Measurements from ENCODE around the gene PNPLA7.
"Not testable (repeated sequence)": the region's sequence is repeated elsewhere in the genome, so short reads cannot be mapped to it uniquely, and the experiment has no call there.

PNPLA7 gene

GRCh38 chr9:137543237-137543963 is 6.8 kb downstream of the PNPLA7 start:
- DNase-seq (ENCODE audit: extremely low spot score), result no peak
- ChIA-PET CTCF (no interaction called here), POLR2A (no interaction called here)
- TF ChIP-seq ZNF384 (IDR thresholded peaks at IDR 0.05), result no peak

GRCh38 chr9:137542486-137542885 is 7.7 kb downstream of the PNPLA7 start:
- POLR2A ChIA-PET, result interaction anchor here (0.8 kb wide), 1 partner anchor 10 kb away, joined by 4 read pairs; the partner anchor contains the start of gene MRPL41
- CTCF ChIA-PET, result interaction anchor here (0.6 to 1.0 kb wide), 2 partner anchors 10 to 493 kb away, joined by 3 to 7 read pairs; no protein-coding TSS in a partner anchor
- DNase-seq (ENCODE audit: extremely low spot score), result no peak
- no peak for TF ChIP-seq BHLHE40 (IDR thresholded peaks at IDR 0.05; ENCODE audit: borderline replicate concordance)
- TF ChIP-seq FOXM1 (IDR thresholded peaks at IDR 0.05; ENCODE audit: borderline replicate concordance), result no peak
- no peak for TF ChIP-seq ARNT (IDR thresholded peaks at IDR 0.05)
- TF ChIP-seq FOXA1 (IDR thresholded peaks at IDR 0.05), result no peak
- TF ChIP-seq LEF1 (IDR thresholded peaks at IDR 0.05; ENCODE audit: borderline replicate concordance), result no peak
- TF ChIP-seq PKNOX1 (IDR thresholded peaks at IDR 0.05), result no peak

- no peak for TF ChIP-seq NFRKB (IDR thresholded peaks at IDR 0.05)
- no peak for TF ChIP-seq L3MBTL2 (conservative IDR thresholded peaks at IDR 0.05)
- no peak for TF ChIP-seq ZNF384 (IDR thresholded peaks at IDR 0.05)
- no peak for TF ChIP-seq CTBP1 (IDR thresholded peaks at IDR 0.05; ENCODE audit: borderline replicate concordance)
- TF ChIP-seq FOXA1 (IDR thresholded peaks at IDR 0.05), result no peak
- no peak for TF ChIP-seq PKNOX1 (IDR thresholded peaks at IDR 0.05)
- no peak for TF ChIP-seq FOXM1 (IDR thresholded peaks at IDR 0.05; ENCODE audit: borderline replicate concordance)
- TF ChIP-seq SUZ12 (IDR thresholded peaks at IDR 0.05), result no peak
- TF ChIP-seq BHLHE40 (IDR thresholded peaks at IDR 0.05; ENCODE audit: borderline replicate concordance), result no peak
- TF ChIP-seq SP1 (IDR thresholded peaks at IDR 0.05), result no peak
- TF ChIP-seq HDGF (IDR thresholded peaks at IDR 0.05; ENCODE audit: borderline replicate concordance), result no peak
- TF ChIP-seq FOXK2 (IDR thresholded peaks at IDR 0.05), result no peak
- TF ChIP-seq LEF1 (IDR thresholded peaks at IDR 0.05; ENCODE audit: borderline replicate concordance), result no peak
- no peak for TF ChIP-seq TARDBP (IDR thresholded peaks at IDR 0.05)
- no peak for TF ChIP-seq ELF4 (IDR thresholded peaks at IDR 0.05)
- no peak for TF ChIP-seq ARNT (IDR thresholded peaks at IDR 0.05)
- ChIA-PET CTCF (no interaction called here), POLR2A (no interaction called here)
- DNase-seq (ENCODE audit: extremely low spot score), result no peak
These were observed 9.7 kb downstream of the PNPLA7 start for GRCh38 chr9:137540536-137540935.

GRCh38 chr9:137538058-137538457 is 12.1 kb downstream of the PNPLA7 start:
- ChIA-PET POLR2A (no interaction called here), CTCF (interaction anchor here (0.6 to 0.7 kb wide), 2 partner anchors 11 to 216 kb away, joined by 3 to 4 read pairs; no protein-coding TSS in a partner anchor)
- TF ChIP-seq FOXK2 (IDR thresholded peaks at IDR 0.05) (no peak), BHLHE40 (IDR thresholded peaks at IDR 0.05; ENCODE audit: borderline replicate concordance) (no peak), CTBP1 (IDR thresholded peaks at IDR 0.05; ENCODE audit: borderline replicate concordance) (no peak), LEF1 (IDR thresholded peaks at IDR 0.05; ENCODE audit: borderline replicate concordance) (no peak), ZNF384 (IDR thresholded peaks at IDR 0.05) (no peak), FOXM1 (IDR thresholded peaks at IDR 0.05; ENCODE audit: borderline replicate concordance) (no peak), TARDBP (IDR thresholded peaks at IDR 0.05) (no peak), L3MBTL2 (conservative IDR thresholded peaks at IDR 0.05) (no peak), ELF4 (IDR thresholded peaks at IDR 0.05) (no peak), SUZ12 (IDR thresholded peaks at IDR 0.05) (no peak), NFRKB (IDR thresholded peaks at IDR 0.05) (no peak), ARNT (IDR thresholded peaks at IDR 0.05) (no peak), PKNOX1 (IDR thresholded peaks at IDR 0.05) (no peak), FOXA1 (IDR thresholded peaks at IDR 0.05) (no peak), SP1 (IDR thresholded peaks at IDR 0.05) (no peak), HDGF (IDR thresholded peaks at IDR 0.05; ENCODE audit: borderline replicate concordance) (no peak)
- no peak for DNase-seq (ENCODE audit: extremely low spot score)

- POLR2A ChIA-PET; DNase-seq (ENCODE audit: extremely low spot score): not testable (repeated sequence)
- CTCF ChIA-PET, result interaction anchor here (0.6 kb wide), 1 partner anchor 10 kb away, joined by 3 read pairs; no protein-coding TSS in a partner anchor
These were observed 13.5 kb downstream of the PNPLA7 start for GRCh38 chr9:137536594-137537131.

- POLR2A ChIA-PET, result interaction anchor here (1.0 to 1.3 kb wide), 2 partner anchors 15 to 17 kb away, joined by 5 to 6 read pairs; partner anchors contain the start of genes MRPL41 and PNPLA7
- TF ChIP-seq FOXA1 (IDR thresholded peaks at IDR 0.05), result no peak
- TF ChIP-seq PKNOX1 (IDR thresholded peaks at IDR 0.05), result no peak
- TF ChIP-seq FOXM1 (IDR thresholded peaks at IDR 0.05; ENCODE audit: borderline replicate concordance), result no peak
- TF ChIP-seq SUZ12 (IDR thresholded peaks at IDR 0.05), result no peak
- TF ChIP-seq ELF4 (IDR thresholded peaks at IDR 0.05), result no peak
- TF ChIP-seq BHLHE40 (IDR thresholded peaks at IDR 0.05; ENCODE audit: borderline replicate concordance), result no peak
- no peak for TF ChIP-seq HDGF (IDR thresholded peaks at IDR 0.05; ENCODE audit: borderline replicate concordance)
- no peak for TF ChIP-seq NFRKB (IDR thresholded peaks at IDR 0.05)
- no peak for TF ChIP-seq TARDBP (IDR thresholded peaks at IDR 0.05)
- no peak for TF ChIP-seq SP1 (IDR thresholded peaks at IDR 0.05)
- TF ChIP-seq ARNT (IDR thresholded peaks at IDR 0.05), result no peak
- TF ChIP-seq LEF1 (IDR thresholded peaks at IDR 0.05; ENCODE audit: borderline replicate concordance), result no peak
- no peak for TF ChIP-seq ZNF384 (IDR thresholded peaks at IDR 0.05)
- no peak for TF ChIP-seq L3MBTL2 (conservative IDR thresholded peaks at IDR 0.05)
- TF ChIP-seq CTBP1 (IDR thresholded peaks at IDR 0.05; ENCODE audit: borderline replicate concordance), result no peak
- DNase-seq (ENCODE audit: extremely low spot score), result no peak
- CTCF ChIA-PET, result interaction anchor here (0.5 to 1.4 kb wide), 6 partner anchors 9 to 248 kb away, joined by 3 to 5 read pairs (median 3); no protein-coding TSS in a partner anchor
These were observed 15.1 kb downstream of the PNPLA7 start for GRCh38 chr9:137535120-137535428.

Data from HEK293T (cell line).